Mesenchymal stem cell (in vitro differentiated cells and primary cell): ENCODE measurements around the gene L3MBTL3.

Experiments used
- DNase-seq: peaks from one replicate; pipeline ENCODE4 v3.0.0-alpha.2; 2013
- H2AFZ ChIP-seq: one replicate; pipeline ENCODE4 v1.6.1; 2013; ENCODE audit warnings: low read depth, mild to moderate bottlenecking, control low read depth, inconsistent platforms, low read length, moderate library complexity
- H2AK5ac ChIP-seq: 2 replicates; pipeline ENCODE4 v1.6.1; 2013; ENCODE audit warnings: low read length, moderate library complexity, mild to moderate bottlenecking, inconsistent platforms; ENCODE audit not compliant: severe bottlenecking
- H2BK120ac ChIP-seq: one replicate; pipeline ENCODE4 v1.6.1; 2013; ENCODE audit warnings: low read depth, mild to moderate bottlenecking, inconsistent platforms, low read length, moderate library complexity
- H2BK12ac ChIP-seq, 2 experiments: one replicate each; pipeline ENCODE4 v1.6.1; 2013; ENCODE audit warnings: inconsistent platforms in 2 of 2, low read length in 2 of 2, mild to moderate bottlenecking in 2 of 2, moderate library complexity in 2 of 2, control low read depth in 1 of 2
- H2BK15ac ChIP-seq: one replicate; pipeline ENCODE4 v1.6.1; 2013; ENCODE audit warnings: mild to moderate bottlenecking, low read depth, inconsistent platforms; ENCODE audit not compliant: poor library complexity, severe bottlenecking
- H2BK5ac ChIP-seq: 2 replicates; pipeline ENCODE4 v1.6.1; 2013; ENCODE audit warnings: low read depth, mild to moderate bottlenecking, low read length, control low read depth, inconsistent platforms; ENCODE audit not compliant: poor library complexity, severe bottlenecking
- H3K14ac ChIP-seq, 2 experiments: one replicate each; pipeline ENCODE4 v1.6.1; 2013; ENCODE audit warnings: inconsistent platforms in 2 of 2, low read length in 2 of 2, control low read depth in 1 of 2, mild to moderate bottlenecking in 1 of 2, moderate library complexity in 1 of 2
- H3K18ac ChIP-seq, 2 experiments: one replicate each; pipeline ENCODE4 v1.6.1; 2013; ENCODE audit warnings: inconsistent platforms in 2 of 2, low read length in 2 of 2, control low read depth in 1 of 2, low read depth in 1 of 2, mild to moderate bottlenecking in 1 of 2
- H3K23ac ChIP-seq, 2 experiments: one replicate each; pipeline ENCODE4 v1.6.1; 2013; ENCODE audit warnings: inconsistent platforms in 2 of 2, low read length in 2 of 2, mild to moderate bottlenecking in 2 of 2, moderate library complexity in 2 of 2, control low read depth in 1 of 2
- H3K27ac ChIP-seq: 2 replicates; pipeline ENCODE4 v1.5.1; 2013; ENCODE audit warnings: mild to moderate bottlenecking, moderate library complexity, low read length, control low read depth, inconsistent platforms; ENCODE audit not compliant: poor library complexity, severe bottlenecking
- H3K27me3 ChIP-seq, 2 experiments: 2 replicates each; pipeline versions ENCODE4 v1.6.1 to v1.7.0; 2013; ENCODE audit warnings: low read length in 2 of 2, mild to moderate bottlenecking in 2 of 2, moderate library complexity in 2 of 2, control low read depth in 1 of 2, inconsistent platforms in 1 of 2; ENCODE audit not compliant: control insufficient read depth in 1 of 2, insufficient read depth in 1 of 2
- H3K36me3 ChIP-seq, 2 experiments: 2 replicates each; pipeline versions ENCODE4 v1.6.1 to v1.7.0; 2013; ENCODE audit warnings: low read length in 2 of 2, control low read depth in 1 of 2, inconsistent platforms in 1 of 2, low read depth in 1 of 2, mild to moderate bottlenecking in 1 of 2; ENCODE audit not compliant: insufficient read depth in 2 of 2, control insufficient read depth in 1 of 2
- H3K4ac ChIP-seq, 2 experiments: one replicate each; pipeline ENCODE4 v1.6.1; 2013; ENCODE audit warnings: inconsistent platforms in 2 of 2, low read length in 2 of 2, mild to moderate bottlenecking in 2 of 2, moderate library complexity in 2 of 2, control low read depth in 1 of 2, low read depth in 1 of 2
- H3K4me1 ChIP-seq: 2 replicates; pipeline ENCODE4 v1.6.1; 2013; ENCODE audit warnings: low read depth, low read length, control low read depth; ENCODE audit not compliant: control insufficient read depth, insufficient read depth
- H3K4me2 ChIP-seq: 2 replicates; pipeline ENCODE4 v1.6.1; 2013; ENCODE audit warnings: low read length, mild to moderate bottlenecking, inconsistent platforms; ENCODE audit not compliant: poor library complexity, severe bottlenecking
- H3K4me3 ChIP-seq, 2 experiments: 2 replicates each; pipeline versions ENCODE4 v1.5.1 to v1.7.0; 2013; ENCODE audit warnings: low read length in 2 of 2, mild to moderate bottlenecking in 2 of 2, control low read depth in 1 of 2, low read depth in 1 of 2; ENCODE audit not compliant: insufficient read depth in 1 of 2
- H3K79me1 ChIP-seq: replicated peaks from 2 replicates; pipeline ENCODE4 v1.6.1; 2013; ENCODE audit warnings: mild to moderate bottlenecking, control low read depth, low read length, inconsistent platforms; ENCODE audit not compliant: poor library complexity, severe bottlenecking
- H3K9ac ChIP-seq: 2 replicates; pipeline ENCODE4 v1.7.0; 2013; ENCODE audit warnings: mild to moderate bottlenecking, low read length, moderate library complexity
- H3K9me3 ChIP-seq: 2 replicates; pipeline ENCODE4 v1.7.0; 2013; ENCODE audit warnings: mild to moderate bottlenecking, low read length; ENCODE audit not compliant: control insufficient read depth
- H4K8ac ChIP-seq: one replicate; pipeline ENCODE4 v1.6.1; 2013; ENCODE audit warnings: inconsistent platforms, mild to moderate bottlenecking, low read length, moderate library complexity
- H4K91ac ChIP-seq: one replicate; pipeline ENCODE4 v1.6.1; 2013; ENCODE audit warnings: mild to moderate bottlenecking, low read length, inconsistent platforms
- WGBS: methylation state at CpG from one replicate; pipeline ENCODE4 v1.1.7; 2013; ENCODE audit warnings: mixed read lengths; 5-methylcytosine and 5-hydroxymethylcytosine counted together

The L3MBTL3 gene

DNA sequence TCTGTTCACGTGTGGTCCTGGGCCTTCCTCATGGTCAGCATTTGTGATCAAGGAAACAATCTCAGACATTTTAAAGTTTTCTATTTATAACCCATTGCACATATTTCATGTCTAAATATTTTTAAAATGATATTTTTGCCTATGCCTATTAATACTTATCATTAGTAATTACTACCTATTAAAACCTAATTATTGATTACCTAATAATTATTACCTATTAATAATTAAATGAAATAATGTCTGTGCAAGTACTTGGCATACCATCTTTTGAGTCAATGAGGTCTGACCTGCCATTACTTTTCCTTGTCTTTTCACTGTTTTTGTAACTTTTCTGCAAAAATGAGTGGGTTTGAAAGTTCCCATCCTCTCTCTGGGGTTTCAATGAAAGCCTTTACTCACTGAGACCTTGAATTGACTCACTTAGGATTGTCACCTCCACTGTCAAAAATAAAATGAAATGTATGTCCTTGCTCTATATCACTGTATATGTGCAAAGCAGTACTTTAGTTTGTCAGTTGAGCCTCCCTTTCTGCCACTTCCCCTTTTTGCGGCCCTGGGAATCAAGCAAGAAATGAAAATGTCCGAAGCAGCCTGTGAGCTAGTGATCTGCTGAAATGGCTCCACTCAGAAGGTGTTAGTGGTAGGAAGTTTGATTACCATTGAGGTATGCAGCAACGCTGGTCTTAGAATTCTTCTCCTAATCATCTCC, 87.8 kb downstream of the L3MBTL3 start:
- Histone ChIP-seq H3K23ac (no peak overlapping the region), H3K4me3 (no peak overlapping the region), H3K18ac (no peak overlapping the region), H2BK120ac (no peak overlapping the region), H3K27me3 (no peaks in the 10 kb centered on the region), H3K14ac (no peak overlapping the region), H2BK5ac (no peak overlapping the region), H2AFZ (no peak overlapping the region), H3K9ac (no peak overlapping the region), H2BK12ac (no peak overlapping the region), H3K4me1 (no peaks in the 10 kb centered on the region), H3K4me2 (no peak overlapping the region), H3K27ac (no peak overlapping the region), H2AK5ac (no peak overlapping the region), H3K4ac (no peak overlapping the region), H3K36me3 (peaks cover 0 to 7% of the 10 kb centered on the region in 2 experiments), H4K8ac (no peak overlapping the region), H2BK15ac (no peak overlapping the region), H3K79me1 (peaks cover 7% of the 10 kb centered on the region), H3K9me3 (no peaks in the 10 kb centered on the region), H4K91ac (no peak overlapping the region)
- no peak for DNase-seq
- WGBS = no CpG with 5 or more reads among the region's 4 CpGs

GRCh38 chr6:130107710-130108109, 89.3 kb downstream of the L3MBTL3 start:
- Histone ChIP-seq H4K8ac (no peak overlapping the region), H2BK12ac (no peak overlapping the region), H3K79me1 (peaks cover 12% of the 10 kb centered on the region), H4K91ac (no peak overlapping the region), H2AFZ (no peak overlapping the region), H3K4me3 (no peak overlapping the region), H3K27me3 (no peaks in the 10 kb centered on the region), H3K23ac (no peak overlapping the region), H2BK120ac (no peak overlapping the region), H3K4ac (no peak overlapping the region), H3K36me3 (peaks cover 0 to 10% of the 10 kb centered on the region in 2 experiments), H3K4me1 (no peaks in the 10 kb centered on the region), H3K4me2 (no peak overlapping the region), H2BK5ac (no peak overlapping the region), H3K9ac (no peak overlapping the region), H3K18ac (no peak overlapping the region), H3K14ac (no peak overlapping the region), H2AK5ac (no peak overlapping the region), H3K9me3 (no peaks in the 10 kb centered on the region), H2BK15ac (no peak overlapping the region), H3K27ac (no peak overlapping the region)
- no peak for DNase-seq
- no CpG with 5 or more reads among the region's 1 CpG for WGBS

- peaks cover 0 to 11% of the 10 kb centered on the region in 2 experiments for H3K36me3 ChIP-seq
- H4K8ac ChIP-seq = no peak overlapping the region
- H2BK15ac ChIP-seq = no peak overlapping the region
- no peaks in the 10 kb centered on the region for H3K9me3 ChIP-seq
- H3K27ac ChIP-seq = no peak overlapping the region
- no peak overlapping the region for H2BK120ac ChIP-seq
- no peak overlapping the region for H3K4ac ChIP-seq
- H2AFZ ChIP-seq = no peak overlapping the region
- no peak overlapping the region for H2BK5ac ChIP-seq
- H3K4me2 ChIP-seq = no peak overlapping the region
- no peak overlapping the region for H3K9ac ChIP-seq
- no peak overlapping the region for H3K14ac ChIP-seq
- no peaks in the 10 kb centered on the region for H3K4me1 ChIP-seq
- no peak overlapping the region for H4K91ac ChIP-seq
- H3K27me3 ChIP-seq = no peaks in the 10 kb centered on the region
- H2AK5ac ChIP-seq = no peak overlapping the region
- H3K79me1 ChIP-seq = peaks cover 10% of the 10 kb centered on the region
- no peak overlapping the region for H3K18ac ChIP-seq
- WGBS = 100% methylated on average over 1 of the region's 1 CpG
- no peak overlapping the region for H2BK12ac ChIP-seq
- H3K4me3 ChIP-seq = no peak overlapping the region
- no peak for DNase-seq
- H3K23ac ChIP-seq = no peak overlapping the region
Measured at GRCh38 chr6:130111031-130111430, 92.7 kb downstream of the L3MBTL3 start.

GRCh38 chr6:130113201-130113710, 94.9 kb downstream of the L3MBTL3 start:
- no peak overlapping the region for H2AK5ac ChIP-seq
- no peak overlapping the region for H3K14ac ChIP-seq
- H3K4me3 ChIP-seq = no peak overlapping the region
- DNase-seq = no peak
- peaks cover 6% of the 10 kb centered on the region for H3K4me1 ChIP-seq
- H3K27ac ChIP-seq = no peak overlapping the region
- H3K4me2 ChIP-seq = no peak overlapping the region
- no peak overlapping the region for H3K23ac ChIP-seq
- no peaks in the 10 kb centered on the region for H3K27me3 ChIP-seq
- no peaks in the 10 kb centered on the region for H3K9me3 ChIP-seq
- H2BK120ac ChIP-seq = no peak overlapping the region
- H3K4ac ChIP-seq = no peak overlapping the region
- H3K18ac ChIP-seq = no peak overlapping the region
- H2BK12ac ChIP-seq = no peak overlapping the region
- peaks cover 0 to 8% of the 10 kb centered on the region in 2 experiments for H3K36me3 ChIP-seq
- H2BK5ac ChIP-seq = no peak overlapping the region
- H2BK15ac ChIP-seq = no peak overlapping the region
- H4K91ac ChIP-seq = no peak overlapping the region
- H3K79me1 ChIP-seq = peaks cover 11% of the 10 kb centered on the region
- no peak overlapping the region for H4K8ac ChIP-seq
- whole genome bisulfite sequencing = 86% methylated on average over 1 of the region's 2 CpGs
- H3K9ac ChIP-seq = no peak overlapping the region
- no peak overlapping the region for H2AFZ ChIP-seq
